HepG2 (cell line): ENCODE results near the gene COPA. TPM values are rescaled to one million over a fixed set of nuclear protein-coding genes. Genes with fewer than 3 reads are reported as not detected.

Experiments used
- ATAC-seq: fragments of 200-7000 bp; cut with Tn5 transposase; 3 replicates; pipeline ENCODE4 v1.9.1; 2020; ENCODE audit warnings: mild to moderate bottlenecking, moderate library complexity
- BruUV-seq: library from RNA; stranded (reverse); fragments of 400-500 nt; replicated peaks from 2 replicates; lab custom pipeline; 2021; lab: Mats Ljungman, UMichigan
- CTCF ChIA-PET: fragments of 300-600 bp; formaldehyde crosslinking; extraction: SDS; loops from one replicate; lab custom pipeline; 2021; ENCODE audit warnings: low total read pairs, inconsistent platforms, low intra/inter-chr PET ratio; lab: Yijun Ruan, JAX
- POLR2A ChIA-PET: fragments of 350-600 bp; sonication (Branson Sonifier 250); formaldehyde crosslinking; loops from one replicate; lab custom pipeline; 2020; ENCODE audit warnings: antibody characterized with exemption, inconsistent platforms; lab: Yijun Ruan, JAX
- DNase-seq: peaks from one replicate; pipeline ENCODE4 v3.0.0-alpha.2; 2015; ENCODE audit warnings: low spot score
- FAIRE-seq: peaks from 3 replicates; lab custom pipeline; 2011; peaks lifted over from hg19 to GRCh38; lab: Jason Lieb, UNC
- H2AFZ ChIP-seq: one replicate; pipeline ENCODE4 v1.6.1; 2011; ENCODE audit warnings: low read length, inconsistent platforms
- H3K27ac ChIP-seq: fragments of 300-600 bp; 3 replicates; pipeline ENCODE4 v1.8.0; 2011; ENCODE audit warnings: mixed run types, mild to moderate bottlenecking, mixed read lengths, low read length, inconsistent platforms; ENCODE audit not compliant: insufficient read depth; ENCODE audit errors: extremely low read length
- H3K27me3 ChIP-seq, 2 experiments: fragments of 200-600 bp in 1 of 2; 2 replicates in 1 of 2; 3 replicates in 1 of 2; pipeline versions ENCODE4 v1.6.0 to v1.8.0; 2011; ENCODE audit warnings: low read length in 2 of 2, mild to moderate bottlenecking in 2 of 2, moderate library complexity in 2 of 2, inconsistent platforms in 1 of 2; ENCODE audit not compliant: insufficient read depth in 2 of 2, control insufficient read depth in 1 of 2
- H3K36me3 ChIP-seq, 2 experiments: fragments of 200-600 bp in 1 of 2; replicated peaks in 1 of 2; 2 replicates in 1 of 2; 3 replicates in 1 of 2; pipeline versions ENCODE4 v1.5.1 to v1.8.0; 2011; ENCODE audit warnings: low read length in 2 of 2, inconsistent platforms in 1 of 2; ENCODE audit not compliant: insufficient read depth in 2 of 2, control insufficient read depth in 1 of 2
- H3K4me1 ChIP-seq: 2 replicates; pipeline ENCODE4 v1.5.1; 2012; ENCODE audit warnings: low read length, inconsistent platforms; ENCODE audit not compliant: insufficient read depth
- H3K4me2 ChIP-seq: 2 replicates; pipeline ENCODE4 v1.6.0; 2011; ENCODE audit warnings: low read depth, low read length, inconsistent platforms
- H3K4me3 ChIP-seq, 3 experiments: fragments of 200-600 bp in 1 of 3; sonication (generic), shearing (Covaris generic) in 1 of 3; replicated peaks in 1 of 3; 2 replicates each; pipeline ENCODE4 v1.5.1; 2011 to 2016; ENCODE audit warnings: low read length in 3 of 3, inconsistent platforms in 2 of 3, low read depth in 2 of 3, mild to moderate bottlenecking in 2 of 3, control low read depth in 1 of 3, mixed read lengths in 1 of 3; ENCODE audit not compliant: insufficient read depth in 1 of 3
- H3K79me2 ChIP-seq: one replicate; pipeline ENCODE4 v1.6.1; 2011; ENCODE audit warnings: low read length, inconsistent platforms; ENCODE audit not compliant: insufficient read depth
- H3K9ac ChIP-seq: 2 replicates; pipeline ENCODE4 v1.6.0; 2011; ENCODE audit warnings: mild to moderate bottlenecking, low read depth, low read length, inconsistent platforms; ENCODE audit not compliant: insufficient read depth
- H3K9me3 ChIP-seq: 2 replicates; pipeline ENCODE4 v1.5.1; 2012; ENCODE audit warnings: mild to moderate bottlenecking, low read length
- H4K20me1 ChIP-seq: 2 replicates; pipeline ENCODE4 v1.6.0; 2011; ENCODE audit warnings: inconsistent platforms, mild to moderate bottlenecking, low read length, moderate library complexity; ENCODE audit not compliant: insufficient read depth
- CENPX ChIP-seq: sonication (generic); formaldehyde crosslinking; IDR thresholded peaks from 2 replicates; pipeline ENCODE4 v1.9.0; 2021; ENCODE audit warnings: mild to moderate bottlenecking, missing genetic modification reagents, moderate library complexity
- STAT5B ChIP-seq: sonication (generic); formaldehyde crosslinking; IDR thresholded peaks from 2 replicates; pipeline ENCODE4 v1.4.0; 2020; ENCODE audit warnings: missing genetic modification reagents
- ZNF101 ChIP-seq: sonication (generic); formaldehyde crosslinking; IDR thresholded peaks from 2 replicates; pipeline ENCODE4 v1.4.0; 2020; ENCODE audit warnings: mild to moderate bottlenecking, low read depth, missing genetic modification reagents, borderline replicate concordance
- ZNF33A ChIP-seq: sonication (generic); formaldehyde crosslinking; IDR thresholded peaks from 2 replicates; pipeline ENCODE4 v1.5.1; 2020; ENCODE audit warnings: missing genetic modification reagents, mild to moderate bottlenecking, moderate library complexity, borderline replicate concordance
- ZNF407 ChIP-seq: sonication (generic); formaldehyde crosslinking; IDR thresholded peaks from one replicate; pipeline ENCODE4 v1.5.1; 2020; ENCODE audit warnings: mild to moderate bottlenecking, missing genetic modification reagents; ENCODE audit errors: not compliant biosample characterization
- ZNF558 ChIP-seq: sonication (generic); formaldehyde crosslinking; IDR thresholded peaks from 2 replicates; pipeline ENCODE4 v1.9.0; 2022; ENCODE audit warnings: mild to moderate bottlenecking, missing genetic modification reagents, borderline replicate concordance
- ZNF703 ChIP-seq: sonication (generic); formaldehyde crosslinking; IDR thresholded peaks from 2 replicates; pipeline ENCODE4 v1.5.1; 2020; ENCODE audit warnings: missing genetic modification reagents, mild to moderate bottlenecking, moderate library complexity, borderline replicate concordance
- WGBS: methylation state at CpG from one replicate; pipeline ENCODE4 v1.1.6; 2017; ENCODE audit warnings: low lambda C conversion rate; 5-methylcytosine and 5-hydroxymethylcytosine counted together
- in situ Hi-C: cut with HindIII; loops from 2 replicates; pipeline ENCODE4 v1.10.0; 2017; ENCODE audit warnings: low pct_unique_long_range_greater_than_20kb; ENCODE audit not compliant: extremely low pct_ligation_motif_present
- intact Hi-C: fragments of 100-400 bp; cut with micrococcal nuclease; formaldehyde crosslinking; loops from one replicate; pipeline ENCODE4 v1.10.0; 2022; ENCODE audit not compliant: unreplicated experiment
- polyA plus RNA-seq, 8 experiments: library from polyadenylated mRNA; depleted of rRNA in 3 of 8; stranded (reverse) in 7 of 8; unstranded in 1 of 8; fragments of >200 nt; fragmentation: Illumina TruSeq in 4 of 8; extraction: Trizol in 4 of 8; gene quantifications; 2 replicates each; pipeline versions ENCODE4 v1.2.1 to v1.2.3, GENCODE V29; 2011 to 2016; ENCODE audit warnings: low read depth in 4 of 8, missing spikeins in 1 of 8, mixed read lengths in 1 of 8; ENCODE audit not compliant: insufficient read depth in 1 of 8
- total RNA-seq, 5 experiments: library from RNA; depleted of rRNA; stranded (reverse); fragments of >200 nt; fragmentation: Illumina TruSeq; extraction: Trizol; gene quantifications; 2 replicates each; pipeline ENCODE4 v1.2.3, GENCODE V29; 2016; ENCODE audit warnings: low read depth in 1 of 5
- TF ChIP-seq, protein P1 (sequence below): sonication (generic); formaldehyde crosslinking; IDR thresholded peaks from 2 replicates; pipeline ENCODE4 v1.8.1; 2023; ENCODE audit warnings: mild to moderate bottlenecking, inconsistent platforms, moderate library complexity, missing genetic modification reagents, borderline replicate concordance

Gene COPA
- total and polyA plus RNA-seq, 2 of the 13 experiments (the other 11 are each of a cell fraction or from before 2014, with no cell fraction given) = 160 to 197 TPM

GRCh38 chr1:160277330-160277729 lies 65.7 kb downstream of the COPA start:
- peaks cover 21 to 46% of the 10 kb centered on the region in 2 experiments for H3K36me3 ChIP-seq

More at GRCh38 chr1:160277330-160277729, 65.7 kb downstream of the COPA start:
- no peak for TF ChIP-seq ZNF703 (CRISPR knock-in tag)
- TF ChIP-seq ZNF33A = no peak
- no peak for TF ChIP-seq ZNF558 (CRISPR knock-in tag)
- TF ChIP-seq CENPX (CRISPR knock-in tag) = no peak
- no peak for TF ChIP-seq STAT5B
- TF ChIP-seq, protein P1, sequence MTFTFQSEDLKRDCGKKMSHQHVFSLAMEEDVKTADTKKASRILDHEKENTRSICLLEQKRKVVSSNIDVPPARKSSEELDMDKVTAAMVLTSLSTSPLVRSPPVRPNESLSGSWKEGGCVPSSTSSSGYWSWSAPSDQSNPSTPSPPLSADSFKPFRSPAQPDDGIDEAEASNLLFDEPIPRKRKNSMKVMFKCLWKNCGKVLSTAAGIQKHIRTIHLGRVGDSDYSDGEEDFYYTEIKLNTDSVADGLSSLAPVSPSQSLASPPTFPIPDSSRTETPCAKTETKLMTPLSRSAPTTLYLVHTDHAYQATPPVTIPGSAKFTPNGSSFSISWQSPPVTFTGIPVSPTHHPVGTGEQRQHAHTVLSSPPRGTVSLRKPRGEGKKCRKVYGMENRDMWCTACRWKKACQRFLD (CRISPR knock-in tag) = no peak
- TF ChIP-seq ZNF101 = no peak
- no peak for TF ChIP-seq ZNF407 (CRISPR knock-in tag)
- 100% methylated on average over 2 of the region's 2 CpGs for WGBS
- intact Hi-C loops (no loop called here), in situ Hi-C loops (no loop called here)
- Histone ChIP-seq H3K4me1 (no peaks in the 10 kb centered on the region), H3K9ac (no peak overlapping the region), H3K4me2 (no peak overlapping the region), H3K79me2 (no peaks in the 10 kb centered on the region), H3K27ac (no peak overlapping the region), H4K20me1 (no peaks in the 10 kb centered on the region), H3K27me3 (no peaks in the 10 kb centered on the region), H3K4me3 (no peak overlapping the region), H2AFZ (no peak overlapping the region), H3K9me3 (no peaks in the 10 kb centered on the region)
- ATAC-seq = no peak
- BruUV-seq = no TSS peak
- DNase-seq = no peak
- ChIA-PET CTCF (no interaction called here), POLR2A (interaction anchor here (1.0 kb wide), 1 partner anchor 15 kb away, joined by 6 read pairs; the partner anchor contains the start of gene DCAF8)
- no peak for FAIRE-seq
